ENCODE results near the gene KRT85.

DNA sequence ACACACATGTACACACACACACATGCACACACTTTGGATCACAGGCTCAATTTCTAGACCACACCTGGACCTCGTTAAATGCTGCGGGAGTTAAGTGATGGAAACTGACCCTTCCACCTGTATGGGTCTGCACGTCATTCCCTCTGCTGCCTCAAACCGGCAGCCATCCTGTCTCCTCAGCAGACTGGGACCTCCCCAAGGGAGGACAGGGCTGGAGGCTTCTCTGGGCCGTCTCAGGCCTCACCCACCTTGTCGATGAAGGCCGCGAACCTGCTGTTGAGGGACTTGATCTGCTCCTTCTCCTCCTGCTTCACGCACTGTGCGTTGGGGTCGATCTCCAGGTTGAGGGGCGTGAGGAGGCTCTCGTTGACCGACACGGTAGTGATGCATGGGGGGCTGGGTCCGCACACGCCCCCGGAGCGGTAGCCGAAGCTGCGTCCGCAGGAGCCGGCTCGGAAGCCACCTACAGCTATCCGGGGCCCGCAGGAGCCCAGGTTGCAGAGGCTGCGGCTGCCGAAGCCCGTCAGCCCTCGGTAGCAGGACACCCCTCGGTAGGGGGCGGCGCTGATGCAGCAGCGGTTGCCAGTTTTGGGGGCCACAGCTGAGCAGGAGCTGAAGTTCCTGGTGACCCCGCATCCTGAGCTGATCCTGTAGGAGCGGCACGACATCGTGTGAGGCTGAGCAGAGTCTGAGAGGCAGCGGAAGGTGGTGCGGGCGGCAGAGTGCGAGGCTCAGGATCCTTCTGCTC, at the start of gene KRT85:
- TF ChIP-seq, protein P1, sequence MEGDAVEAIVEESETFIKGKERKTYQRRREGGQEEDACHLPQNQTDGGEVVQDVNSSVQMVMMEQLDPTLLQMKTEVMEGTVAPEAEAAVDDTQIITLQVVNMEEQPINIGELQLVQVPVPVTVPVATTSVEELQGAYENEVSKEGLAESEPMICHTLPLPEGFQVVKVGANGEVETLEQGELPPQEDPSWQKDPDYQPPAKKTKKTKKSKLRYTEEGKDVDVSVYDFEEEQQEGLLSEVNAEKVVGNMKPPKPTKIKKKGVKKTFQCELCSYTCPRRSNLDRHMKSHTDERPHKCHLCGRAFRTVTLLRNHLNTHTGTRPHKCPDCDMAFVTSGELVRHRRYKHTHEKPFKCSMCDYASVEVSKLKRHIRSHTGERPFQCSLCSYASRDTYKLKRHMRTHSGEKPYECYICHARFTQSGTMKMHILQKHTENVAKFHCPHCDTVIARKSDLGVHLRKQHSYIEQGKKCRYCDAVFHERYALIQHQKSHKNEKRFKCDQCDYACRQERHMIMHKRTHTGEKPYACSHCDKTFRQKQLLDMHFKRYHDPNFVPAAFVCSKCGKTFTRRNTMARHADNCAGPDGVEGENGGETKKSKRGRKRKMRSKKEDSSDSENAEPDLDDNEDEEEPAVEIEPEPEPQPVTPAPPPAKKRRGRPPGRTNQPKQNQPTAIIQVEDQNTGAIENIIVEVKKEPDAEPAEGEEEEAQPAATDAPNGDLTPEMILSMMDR (conservative IDR thresholded peaks at IDR 0.05; ENCODE audit: low read depth, low read length), result no peak
- TF ChIP-seq SMC3 (IDR thresholded peaks at IDR 0.05; ENCODE audit: low read depth, low read length) (no peak), POLR2A (IDR thresholded peaks at IDR 0.05; ENCODE audit: low read depth, low read length) (no peak)
